Fibroblast of upper back skin (primary cell): ENCODE data around the gene ZSCAN4.
A peak's percentile ranks its signal among the peaks of the same experiment; 100 is the strongest.

Experiments used
- DNase-seq: peaks from one replicate; pipeline ENCODE4 v3.0.0-alpha.2; 2013

ZSCAN4 gene

DNA sequence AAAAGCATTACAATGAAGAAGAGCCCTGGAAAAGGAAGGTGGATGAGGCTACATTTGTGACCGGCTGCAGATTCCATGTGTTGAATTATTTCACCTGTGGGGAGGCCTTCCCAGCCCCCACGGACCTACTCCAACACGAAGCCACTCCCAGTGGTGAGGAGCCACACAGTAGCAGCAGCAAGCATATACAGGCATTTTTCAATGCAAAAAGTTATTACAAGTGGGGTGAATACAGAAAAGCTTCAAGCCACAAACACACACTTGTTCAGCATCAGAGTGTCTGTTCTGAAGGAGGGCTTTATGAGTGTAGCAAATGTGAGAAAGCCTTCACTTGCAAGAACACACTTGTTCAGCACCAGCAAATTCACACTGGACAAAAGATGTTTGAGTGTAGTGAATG is 18.0 kb downstream of the ZSCAN4 start:
- DNase-seq: no peak

DNA sequence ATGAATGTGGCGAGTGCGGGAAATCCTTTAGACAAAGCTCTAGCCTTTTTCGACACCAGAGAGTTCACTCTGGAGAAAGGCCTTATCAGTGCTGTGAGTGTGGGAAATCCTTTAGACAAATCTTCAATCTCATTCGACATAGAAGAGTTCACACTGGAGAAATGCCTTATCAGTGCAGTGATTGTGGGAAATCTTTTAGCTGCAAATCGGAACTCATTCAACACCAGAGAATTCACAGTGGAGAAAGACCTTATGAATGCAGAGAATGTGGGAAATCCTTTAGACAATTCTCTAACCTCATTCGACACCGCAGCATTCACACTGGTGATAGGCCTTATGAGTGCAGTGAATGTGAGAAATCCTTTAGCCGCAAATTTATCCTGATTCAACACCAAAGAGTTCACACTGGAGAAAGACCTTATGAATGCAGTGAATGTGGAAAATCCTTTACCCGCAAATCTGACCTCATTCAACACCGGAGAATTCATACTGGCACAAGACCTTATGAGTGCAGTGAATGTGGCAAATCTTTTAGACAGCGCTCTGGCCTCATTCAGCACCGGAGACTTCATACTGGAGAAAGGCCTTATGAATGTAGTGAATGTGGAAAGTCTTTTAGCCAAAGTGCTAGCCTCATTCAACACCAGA is 18.8 kb downstream of the ZSCAN4 start:
- DNase-seq: no peak

DNA sequence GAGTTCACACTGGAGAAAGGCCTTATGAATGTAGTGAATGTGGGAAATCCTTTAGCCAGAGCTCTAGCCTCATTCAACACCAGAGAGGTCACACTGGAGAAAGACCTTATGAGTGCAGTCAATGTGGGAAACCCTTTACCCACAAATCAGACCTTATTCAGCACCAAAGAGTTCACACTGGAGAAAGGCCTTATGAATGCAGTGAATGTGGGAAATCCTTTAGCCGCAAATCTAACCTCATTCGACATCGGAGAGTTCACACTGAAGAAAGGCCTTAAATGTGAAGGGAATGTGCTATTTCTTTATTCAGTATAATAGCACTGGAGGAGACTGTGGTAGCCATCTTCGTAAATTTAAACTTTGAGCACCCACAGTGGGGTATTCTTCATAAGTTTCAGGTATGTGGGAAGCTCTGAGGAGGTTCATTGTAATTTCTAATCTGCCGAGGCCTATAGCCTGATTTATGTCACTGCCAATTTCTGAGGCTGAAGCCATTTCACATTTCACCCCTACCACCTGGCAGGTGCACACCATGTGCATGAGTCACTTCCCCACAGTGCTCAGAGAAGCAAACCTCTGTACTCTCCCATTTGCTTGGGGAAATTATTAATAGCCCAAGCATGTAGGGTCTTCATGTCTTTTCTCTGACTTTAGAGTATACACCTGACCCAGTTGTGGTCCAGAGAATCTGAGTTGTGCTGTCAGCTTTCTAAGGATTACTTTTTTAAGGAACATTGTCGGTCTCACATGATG is 19.5 kb downstream of the ZSCAN4 start:
- no peak for DNase-seq

DNA sequence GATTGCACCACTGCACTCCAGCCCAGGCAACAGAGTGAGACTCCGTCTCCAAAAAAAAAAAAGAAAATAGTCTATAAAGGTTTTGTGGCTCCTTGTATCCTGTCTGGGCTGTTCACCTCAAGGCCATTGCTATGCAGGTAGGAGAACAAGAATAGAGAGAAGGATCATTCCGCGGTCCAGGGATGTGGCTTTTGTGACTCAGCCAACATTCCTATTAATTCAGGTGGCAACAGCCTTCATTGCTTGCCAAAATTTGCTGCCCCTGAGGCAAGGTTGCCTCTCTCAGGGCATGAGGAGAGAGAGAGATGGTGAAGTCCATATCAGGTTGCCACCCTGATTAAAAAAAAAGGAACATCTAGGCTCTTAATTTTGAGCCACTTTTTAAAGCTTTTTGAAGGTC is 21.0 kb downstream of the ZSCAN4 start:
- DNase-seq: no peak

DNA sequence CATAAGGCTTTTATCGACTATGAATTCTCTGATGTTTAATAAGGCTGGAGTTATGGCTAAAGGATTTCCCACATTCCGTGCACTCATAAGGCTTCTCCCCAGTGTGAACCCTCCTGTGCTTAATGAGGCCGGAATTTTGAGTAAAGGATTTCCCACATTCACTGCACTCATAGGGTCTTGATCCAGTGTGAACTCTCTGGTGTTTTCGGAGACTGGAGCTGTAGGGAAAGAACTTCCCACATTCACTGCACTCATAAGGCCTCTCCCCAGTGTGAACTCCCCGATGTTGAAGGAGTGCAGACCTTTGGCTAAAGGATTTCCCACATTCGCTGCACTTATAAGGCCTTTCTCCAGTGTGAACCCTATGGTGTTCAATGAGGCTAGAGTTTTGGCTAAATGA is 32.9 kb downstream of the ZSCAN4 start:
- no peak for DNase-seq

DNA sequence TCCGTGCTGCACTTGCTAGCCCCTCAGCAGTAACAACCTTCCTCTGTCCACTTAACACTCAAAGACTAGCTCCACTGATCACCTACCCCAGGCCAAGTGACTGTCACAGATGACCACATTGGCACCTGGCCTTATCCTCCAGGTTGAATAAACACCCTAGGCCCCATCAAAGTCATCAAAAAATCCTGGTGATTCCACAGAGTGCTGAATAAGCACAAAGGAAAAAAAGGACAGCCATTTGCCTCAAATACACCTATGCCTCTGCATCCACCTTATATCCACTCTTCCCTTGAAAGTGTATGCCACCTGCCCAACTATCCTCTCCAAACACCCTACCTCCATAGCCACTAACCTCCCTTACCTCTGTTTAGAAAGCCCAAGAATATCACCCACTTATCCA is 37.6 kb downstream of the ZSCAN4 start:
- DNase-seq: no peak

DNA sequence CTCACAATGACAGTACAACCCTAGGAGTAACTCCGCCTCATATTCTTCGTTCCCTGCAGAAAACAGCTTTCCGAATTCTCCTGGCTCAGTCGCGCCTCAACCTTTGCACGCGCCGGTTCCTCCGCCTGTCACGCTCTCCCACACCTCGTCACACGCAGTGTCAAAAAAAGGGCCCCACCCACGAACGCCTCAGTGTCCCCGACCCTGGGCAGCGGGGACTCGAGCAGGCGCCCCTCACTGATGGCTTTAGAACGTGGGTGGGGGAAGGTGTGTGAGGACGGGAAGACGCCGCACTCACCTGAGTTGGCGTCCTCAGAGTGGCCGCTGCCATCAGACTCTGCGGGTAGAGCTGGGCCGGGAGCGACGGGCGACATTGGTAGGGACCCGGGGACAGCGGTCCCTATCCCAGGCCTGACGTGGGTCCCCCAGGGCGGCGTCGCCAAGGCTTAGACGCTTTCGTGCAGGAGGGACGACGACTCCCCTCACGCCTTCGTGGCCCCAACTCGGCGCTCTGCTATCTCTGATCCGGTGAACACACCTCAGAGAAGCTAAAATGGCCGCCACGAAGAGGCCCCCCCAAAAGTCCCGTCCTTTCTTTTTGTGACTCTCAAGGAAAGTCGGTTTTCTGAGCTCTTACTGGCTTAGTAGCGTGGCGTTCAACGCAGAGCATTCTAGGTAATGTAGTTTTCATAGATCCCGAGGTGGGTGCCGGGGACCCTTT is 40.1 kb downstream of the ZSCAN4 start, which contains the start of gene ZNF154:
Gene ZNF154 (minus strand): TSS at position 564 of the 721 bp plus-strand sequence. CDS start 233 bp downstream, at position 331.
- peak; percentile 60 for DNase-seq

DNA sequence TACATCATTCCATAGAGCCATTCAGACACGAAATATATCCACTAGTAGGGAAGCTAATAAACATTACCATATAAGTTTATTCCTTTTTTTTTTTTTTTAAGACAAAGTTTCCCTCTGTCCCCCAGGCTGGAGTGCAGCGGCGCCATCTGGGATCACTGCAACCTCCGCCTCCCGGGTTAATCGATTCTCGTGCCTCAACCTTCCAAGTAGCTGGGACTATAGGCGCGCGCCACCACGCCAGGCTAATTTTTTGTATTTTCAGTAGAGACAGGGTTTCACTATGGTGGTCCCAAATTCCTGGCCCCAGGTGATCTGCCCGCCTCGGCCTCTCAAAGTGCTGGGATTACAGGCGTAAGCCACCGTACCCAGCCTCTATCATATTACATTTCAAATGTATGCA is 40.9 kb downstream of the ZSCAN4 start:
- DNase-seq: no peak

DNA sequence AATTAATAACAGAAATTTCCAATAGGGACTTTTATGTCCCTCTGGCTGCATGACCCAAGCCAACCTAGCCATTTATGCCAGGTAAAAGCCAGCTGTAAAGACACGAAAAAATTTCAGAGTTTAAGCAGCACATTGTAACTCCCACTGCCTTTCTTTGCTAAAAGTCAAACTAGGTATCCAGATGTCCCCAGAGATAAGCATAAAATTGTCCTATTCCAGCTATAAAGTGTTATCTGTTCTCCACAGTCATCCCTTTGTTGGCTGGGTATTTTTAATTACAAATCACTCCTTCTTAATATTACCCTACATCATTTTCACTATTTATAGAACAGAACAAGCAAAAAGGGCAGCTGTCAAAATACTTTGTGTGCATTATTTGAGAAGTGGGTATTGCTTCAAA is 43.5 kb downstream of the ZSCAN4 start:
- DNase-seq: no peak

DNA sequence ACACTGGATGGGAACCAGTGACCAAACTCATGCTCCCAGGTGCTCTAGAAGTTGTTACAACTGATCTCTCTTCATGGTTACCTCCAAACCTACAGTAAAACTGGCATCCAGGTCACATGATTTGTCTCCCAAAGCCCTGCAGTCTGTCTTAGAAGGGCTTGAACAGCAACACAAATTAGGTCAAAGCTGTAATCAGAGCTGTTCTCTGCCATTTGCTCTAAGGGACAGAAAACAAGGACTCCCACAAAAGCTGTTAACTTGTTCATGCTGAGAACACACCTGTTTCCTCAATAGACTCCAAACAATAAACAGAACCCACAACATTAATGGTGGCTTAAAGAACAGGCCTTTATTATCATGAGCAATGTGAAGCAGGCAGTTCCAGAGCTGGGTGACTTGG is 50.7 kb downstream of the ZSCAN4 start:
- DNase-seq: no peak

DNA sequence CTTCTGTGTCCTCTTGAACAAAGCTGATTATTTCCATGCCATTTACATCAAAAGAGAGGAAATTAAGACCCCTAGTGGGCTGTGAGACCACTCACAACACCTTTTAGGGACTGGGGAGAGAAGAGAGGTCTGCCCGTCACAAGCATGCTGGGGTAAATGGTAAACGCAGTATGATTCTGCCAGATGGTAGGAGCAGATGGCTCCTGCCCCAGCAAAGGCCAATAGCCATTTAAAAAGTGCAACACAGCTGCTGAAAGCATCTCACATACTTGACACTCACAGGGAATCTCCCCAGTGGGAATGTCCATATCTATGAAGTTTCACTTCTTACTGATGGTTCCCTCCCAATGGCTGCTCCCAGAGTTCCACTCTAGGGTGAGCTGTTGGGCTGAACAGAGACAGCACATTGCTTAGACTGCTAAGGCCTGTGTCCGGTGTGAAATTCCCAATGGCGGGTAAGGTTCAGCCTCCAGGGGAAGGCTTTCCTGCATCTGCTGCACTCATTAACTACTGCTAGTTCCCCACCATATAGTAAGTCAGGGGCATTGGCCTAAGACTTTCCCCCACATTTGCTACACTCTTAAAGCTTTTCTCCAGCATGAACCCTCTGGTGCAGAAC is 51.3 kb downstream of the ZSCAN4 start:
- no peak for DNase-seq

DNA sequence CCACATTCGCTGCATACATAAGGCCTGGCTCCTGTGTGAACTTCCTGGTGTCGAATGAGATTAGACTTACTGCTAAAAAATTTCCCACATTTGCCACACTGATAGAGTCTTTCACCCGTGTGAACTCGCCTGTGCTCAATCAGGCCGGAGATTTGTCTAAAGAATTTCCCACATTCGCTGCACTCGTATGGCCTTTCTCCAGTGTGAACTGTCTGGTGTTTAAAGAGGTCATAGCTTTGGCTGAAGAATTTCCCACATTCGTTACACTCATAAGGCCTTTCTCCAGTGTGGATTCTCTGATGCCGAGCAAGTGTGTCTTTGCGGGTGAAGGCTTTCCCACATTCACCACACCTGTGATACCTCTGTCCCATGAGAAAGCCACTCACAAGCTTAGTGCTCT is 52.1 kb downstream of the ZSCAN4 start:
- DNase-seq: no peak
